ENCODE data around the gene ARL13B. TPM values are rescaled to one million over a fixed set of nuclear protein-coding genes. Genes with fewer than 3 reads are reported as not detected.

ARL13B gene
- polyA plus RNA-seq, 1 experiment: 6.3 TPM

DNA sequence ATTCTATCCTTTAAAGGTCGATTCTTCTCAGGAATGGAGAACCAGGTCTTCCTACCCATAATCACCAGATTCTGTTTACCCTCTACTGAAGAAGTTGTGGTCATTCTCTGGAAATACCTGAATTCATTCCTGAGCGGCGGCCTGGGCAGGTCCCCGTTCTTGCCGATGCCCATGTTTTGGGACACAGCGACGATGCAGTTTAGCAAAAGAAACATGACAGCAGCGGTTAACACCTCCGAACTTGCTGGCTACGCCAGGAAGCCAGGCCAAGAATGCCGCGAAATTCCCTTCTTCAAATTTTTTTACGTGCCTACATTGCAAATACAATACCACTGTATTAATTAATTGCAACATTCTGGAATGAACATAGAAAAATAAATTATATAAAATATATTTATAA lies 81.3 kb downstream of the ARL13B start:
- CTCF ChIA-PET: interaction anchor here (0.6 to 2.4 kb wide), 2 partner anchors 8 to 58 kb away, joined by 5 to 12 read pairs; no protein-coding TSS in a partner anchor
- H3K27me3 ChIP-seq (ENCODE audit: control insufficient read depth, insufficient read depth, low read length): no peaks in the 10 kb centered on the region
- no peak overlapping the region for H3K27ac ChIP-seq (ENCODE audit: low read depth, low read length)
- no peaks in the 10 kb centered on the region for H3K9me3 ChIP-seq (ENCODE audit: control insufficient read depth, insufficient read depth, low read length)
- DNase-seq (ENCODE audit: low read depth, low spot score): no peak
- TF ChIP-seq, protein P1, sequence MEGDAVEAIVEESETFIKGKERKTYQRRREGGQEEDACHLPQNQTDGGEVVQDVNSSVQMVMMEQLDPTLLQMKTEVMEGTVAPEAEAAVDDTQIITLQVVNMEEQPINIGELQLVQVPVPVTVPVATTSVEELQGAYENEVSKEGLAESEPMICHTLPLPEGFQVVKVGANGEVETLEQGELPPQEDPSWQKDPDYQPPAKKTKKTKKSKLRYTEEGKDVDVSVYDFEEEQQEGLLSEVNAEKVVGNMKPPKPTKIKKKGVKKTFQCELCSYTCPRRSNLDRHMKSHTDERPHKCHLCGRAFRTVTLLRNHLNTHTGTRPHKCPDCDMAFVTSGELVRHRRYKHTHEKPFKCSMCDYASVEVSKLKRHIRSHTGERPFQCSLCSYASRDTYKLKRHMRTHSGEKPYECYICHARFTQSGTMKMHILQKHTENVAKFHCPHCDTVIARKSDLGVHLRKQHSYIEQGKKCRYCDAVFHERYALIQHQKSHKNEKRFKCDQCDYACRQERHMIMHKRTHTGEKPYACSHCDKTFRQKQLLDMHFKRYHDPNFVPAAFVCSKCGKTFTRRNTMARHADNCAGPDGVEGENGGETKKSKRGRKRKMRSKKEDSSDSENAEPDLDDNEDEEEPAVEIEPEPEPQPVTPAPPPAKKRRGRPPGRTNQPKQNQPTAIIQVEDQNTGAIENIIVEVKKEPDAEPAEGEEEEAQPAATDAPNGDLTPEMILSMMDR (IDR thresholded peaks at IDR 0.05; ENCODE audit: low read depth, low read length): no peak
- no peak overlapping the region for H3K4me3 ChIP-seq (ENCODE audit: low read depth, low read length)
- POLR2A ChIA-PET: no interaction called here

DNA sequence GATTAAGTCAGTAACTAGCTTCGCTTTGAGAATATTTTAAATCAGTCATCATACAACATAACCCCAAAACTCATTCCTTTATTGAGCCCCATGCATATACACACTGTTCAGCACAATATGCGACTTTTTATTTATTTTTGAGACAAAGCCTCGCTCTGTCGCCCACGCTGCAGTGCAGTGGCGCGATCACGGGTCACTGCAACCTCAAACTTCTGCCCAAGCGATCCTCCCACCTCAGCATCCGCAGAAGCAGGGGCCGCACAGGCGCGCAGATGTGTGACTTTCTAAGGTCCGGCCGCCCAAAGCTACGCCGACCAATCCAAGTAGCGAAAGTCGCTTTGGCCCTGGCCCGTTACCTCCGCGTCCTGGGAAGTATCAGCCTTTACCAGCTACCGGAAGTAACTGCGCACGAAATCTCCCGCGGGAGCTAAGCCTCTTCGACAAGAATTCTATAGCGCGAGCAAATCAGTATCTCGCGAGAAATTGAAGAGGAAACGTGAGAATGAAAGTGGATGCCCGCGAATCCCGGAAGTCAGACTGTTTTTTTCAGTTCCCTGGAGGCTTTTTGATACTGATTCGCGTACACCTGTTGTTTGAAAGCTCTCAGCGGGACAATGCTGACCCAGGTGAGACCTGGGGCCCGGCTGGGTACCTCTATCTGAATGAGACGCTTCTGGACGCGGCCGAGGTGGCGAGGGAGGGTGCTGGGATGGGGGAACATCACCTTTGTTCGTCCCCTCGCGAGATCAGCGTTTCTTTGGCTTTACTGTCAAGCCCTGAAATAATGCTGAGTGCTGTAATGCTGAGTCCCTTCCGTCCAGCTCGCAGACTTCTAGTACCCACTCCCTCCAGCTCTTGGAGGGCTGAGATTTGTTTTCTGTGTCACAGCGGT lies 82.8 kb downstream of the ARL13B start, which contains the start of the genes DHFR2 and NSUN3:
TSS of gene DHFR2 (minus strand) at position 404 of the 892 bp plus-strand sequence. CDS start 1,405 bp downstream, outside the sequence.
TSS of gene NSUN3 (plus strand) at position 549 of the 892 bp plus-strand sequence. CDS start at position 615, 66 bp downstream.
- POLR2A ChIA-PET: interaction anchor here (0.5 to 1.8 kb wide), 4 partner anchors 13 to 89 kb away, joined by 3 to 10 read pairs (median 7); partner anchors contain the start of genes ARL13B and PROS1
- H3K9me3 ChIP-seq (ENCODE audit: control insufficient read depth, insufficient read depth, low read length): no peaks in the 10 kb centered on the region
- H3K27me3 ChIP-seq (ENCODE audit: control insufficient read depth, insufficient read depth, low read length): no peaks in the 10 kb centered on the region
- CTCF ChIA-PET: interaction anchor here (1.1 to 2.4 kb wide), 4 partner anchors 25 to 60 kb away, joined by 3 to 14 read pairs (median 9); no protein-coding TSS in a partner anchor
- DNase-seq (ENCODE audit: low read depth, low spot score): peak; percentile 96
- peak within 1 kb of the TSS; percentile 99 for H3K27ac ChIP-seq (ENCODE audit: low read depth, low read length)
- TF ChIP-seq, protein P1 (IDR thresholded peaks at IDR 0.05; ENCODE audit: low read depth, low read length): no peak
- peak within 1 kb of the TSS; percentile 87 for H3K4me3 ChIP-seq (ENCODE audit: low read depth, low read length)

DNA sequence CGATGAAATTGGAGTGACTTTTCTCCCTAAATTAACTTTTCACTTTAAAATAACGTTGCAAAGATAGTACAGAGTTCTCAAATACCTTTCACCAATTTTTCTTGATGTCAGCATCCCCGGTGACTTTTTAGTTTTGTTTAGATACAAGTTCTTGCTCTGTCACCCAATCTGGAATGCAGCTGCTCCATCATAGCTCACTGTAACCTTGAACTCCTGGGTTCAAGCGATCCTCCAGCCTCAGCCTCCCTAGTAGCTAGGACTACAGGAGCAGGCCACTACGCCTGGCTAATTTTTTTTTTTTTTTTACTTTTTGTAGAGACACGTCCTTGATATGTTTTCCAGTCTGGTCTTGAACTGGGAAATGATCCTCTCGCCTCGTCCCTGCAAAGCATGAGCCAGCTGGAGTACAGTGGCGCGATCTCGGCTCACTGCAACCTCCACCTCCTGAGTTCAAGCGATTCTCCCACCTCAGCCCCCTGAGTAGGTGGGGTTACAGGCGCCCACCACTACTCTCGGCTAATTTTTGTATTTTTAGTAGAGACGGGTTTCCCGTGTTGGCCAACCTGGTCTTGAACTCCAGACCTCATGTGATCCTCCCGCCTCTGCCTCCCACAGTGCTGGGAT lies 83.7 kb downstream of the ARL13B start:
- peak overlapping the region; percentile 87 for H3K4me3 ChIP-seq (ENCODE audit: low read depth, low read length)
- ChIA-PET POLR2A (interaction anchor here (0.5 to 1.8 kb wide), 4 partner anchors 14 to 90 kb away, joined by 3 to 10 read pairs (median 7); partner anchors contain the start of genes ARL13B and PROS1), CTCF (interaction anchor here (1.1 to 2.4 kb wide), 4 partner anchors 26 to 61 kb away, joined by 3 to 14 read pairs (median 9); no protein-coding TSS in a partner anchor)
- H3K27me3 ChIP-seq (ENCODE audit: control insufficient read depth, insufficient read depth, low read length): no peaks in the 10 kb centered on the region
- no peak for DNase-seq (ENCODE audit: low read depth, low spot score)
- no peaks in the 10 kb centered on the region for H3K9me3 ChIP-seq (ENCODE audit: control insufficient read depth, insufficient read depth, low read length)
- H3K27ac ChIP-seq (ENCODE audit: low read depth, low read length): peak overlapping the region; percentile 99
- TF ChIP-seq, protein P1 (IDR thresholded peaks at IDR 0.05; ENCODE audit: low read depth, low read length): no peak

DNA sequence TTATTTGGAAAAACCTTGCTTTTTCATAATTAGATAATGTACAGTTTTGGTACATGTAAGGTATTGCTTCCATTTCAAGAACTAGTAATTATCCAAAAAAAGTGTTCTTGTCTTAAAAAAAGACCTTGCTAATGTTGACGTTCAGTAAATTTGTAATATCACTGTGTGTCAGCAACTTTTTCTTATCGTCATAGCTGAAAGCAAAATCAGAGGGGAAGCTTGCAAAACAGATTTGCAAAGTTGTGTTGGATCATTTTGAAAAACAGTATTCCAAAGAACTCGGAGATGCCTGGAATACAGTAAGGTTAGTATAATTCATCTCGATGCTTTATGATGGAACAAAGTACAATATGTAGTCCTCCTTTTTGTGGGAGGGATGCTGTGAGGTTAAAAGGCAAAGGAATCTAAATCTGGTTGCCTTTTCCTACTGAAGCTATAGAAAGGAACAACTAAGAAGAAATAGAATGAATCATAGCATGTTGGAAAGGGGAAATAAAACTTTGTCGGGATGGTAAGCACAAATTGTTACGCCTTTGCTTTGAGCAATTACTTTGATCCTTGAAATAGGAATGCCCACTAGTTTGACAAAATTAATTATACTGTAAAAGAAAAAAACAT lies 84.4 kb downstream of the ARL13B start:
- no peak for DNase-seq (ENCODE audit: low read depth, low spot score)
- ChIA-PET POLR2A (no interaction called here), CTCF (interaction anchor here (1.9 kb wide), 1 partner anchor 27 kb away, joined by 6 read pairs; no protein-coding TSS in a partner anchor)
- Histone ChIP-seq H3K4me3 (ENCODE audit: low read depth, low read length) (peak overlapping the region; percentile 1; the same call in 1 of the 2 replicates), H3K27me3 (ENCODE audit: control insufficient read depth, insufficient read depth, low read length) (no peaks in the 10 kb centered on the region), H3K27ac (ENCODE audit: low read depth, low read length) (no peak overlapping the region), H3K9me3 (ENCODE audit: control insufficient read depth, insufficient read depth, low read length) (no peaks in the 10 kb centered on the region)
- TF ChIP-seq, protein P1 (IDR thresholded peaks at IDR 0.05; ENCODE audit: low read depth, low read length): no peak

Measured in AG04450 (cell line).